ENCODE results near the gene PAPPA.
A peak's percentile ranks its signal among the peaks of the same experiment; 100 is the strongest.

Gene PAPPA

DNA sequence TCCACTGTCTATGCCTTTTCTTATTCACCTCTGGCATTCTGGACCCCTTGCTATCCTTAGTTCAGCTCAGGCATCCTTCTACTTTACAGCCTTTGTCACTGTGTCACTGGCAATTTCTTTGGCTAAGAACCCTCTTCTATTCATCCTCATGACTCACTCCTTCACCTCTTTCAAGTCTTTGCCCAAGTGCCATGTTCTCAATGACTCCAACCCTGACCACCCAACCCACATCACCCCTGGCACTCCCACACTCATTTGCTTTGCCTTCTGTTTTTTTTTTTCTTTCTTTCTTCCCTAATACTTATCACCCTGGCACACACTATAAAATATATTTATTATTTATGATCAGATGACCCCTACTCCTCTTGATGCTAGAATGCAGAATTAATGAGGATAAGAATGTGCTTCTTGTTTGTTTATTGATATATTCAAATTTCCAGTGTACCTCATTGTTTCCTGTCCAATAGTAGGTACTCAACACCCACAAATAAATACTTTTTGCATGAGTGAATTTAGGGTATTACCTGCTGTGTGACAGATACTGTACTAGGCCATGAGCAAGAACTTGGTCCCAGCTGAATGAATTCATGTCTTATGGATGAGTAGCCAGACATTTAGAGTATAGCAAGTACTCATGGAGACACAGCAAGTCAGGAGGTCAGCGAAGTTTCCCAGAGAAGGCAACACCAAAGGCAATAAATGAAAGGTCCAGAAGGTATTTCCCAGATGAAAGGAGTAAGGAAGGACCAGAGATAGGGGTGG is 236.1 kb downstream of the PAPPA start (continued):
- TF ChIP-seq, protein P1, sequence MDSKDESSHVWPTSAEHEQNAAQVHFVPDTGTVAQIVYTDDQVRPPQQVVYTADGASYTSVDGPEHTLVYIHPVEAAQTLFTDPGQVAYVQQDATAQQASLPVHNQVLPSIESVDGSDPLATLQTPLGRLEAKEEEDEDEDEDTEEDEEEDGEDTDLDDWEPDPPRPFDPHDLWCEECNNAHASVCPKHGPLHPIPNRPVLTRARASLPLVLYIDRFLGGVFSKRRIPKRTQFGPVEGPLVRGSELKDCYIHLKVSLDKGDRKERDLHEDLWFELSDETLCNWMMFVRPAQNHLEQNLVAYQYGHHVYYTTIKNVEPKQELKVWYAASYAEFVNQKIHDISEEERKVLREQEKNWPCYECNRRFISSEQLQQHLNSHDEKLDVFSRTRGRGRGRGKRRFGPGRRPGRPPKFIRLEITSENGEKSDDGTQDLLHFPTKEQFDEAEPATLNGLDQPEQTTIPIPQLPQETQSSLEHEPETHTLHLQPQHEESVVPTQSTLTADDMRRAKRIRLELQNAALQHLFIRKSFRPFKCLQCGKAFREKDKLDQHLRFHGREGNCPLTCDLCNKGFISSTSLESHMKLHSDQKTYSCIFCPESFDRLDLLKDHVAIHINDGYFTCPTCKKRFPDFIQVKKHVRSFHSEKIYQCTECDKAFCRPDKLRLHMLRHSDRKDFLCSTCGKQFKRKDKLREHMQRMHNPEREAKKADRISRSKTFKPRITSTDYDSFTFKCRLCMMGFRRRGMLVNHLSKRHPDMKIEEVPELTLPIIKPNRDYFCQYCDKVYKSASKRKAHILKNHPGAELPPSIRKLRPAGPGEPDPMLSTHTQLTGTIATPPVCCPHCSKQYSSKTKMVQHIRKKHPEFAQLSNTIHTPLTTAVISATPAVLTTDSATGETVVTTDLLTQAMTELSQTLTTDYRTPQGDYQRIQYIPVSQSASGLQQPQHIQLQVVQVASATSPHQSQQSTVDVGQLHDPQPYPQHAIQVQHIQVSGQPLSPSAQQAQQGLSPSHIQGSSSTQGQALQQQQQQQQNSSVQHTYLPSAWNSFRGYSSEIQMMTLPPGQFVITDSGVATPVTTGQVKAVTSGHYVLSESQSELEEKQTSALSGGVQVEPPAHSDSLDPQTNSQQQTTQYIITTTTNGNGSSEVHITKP (tag by site-specific recombination; IDR thresholded peaks at IDR 0.05), result no peak
- TF ChIP-seq ZBTB6 (tag by site-specific recombination; IDR thresholded peaks at IDR 0.05) (no peak), ZNF24 (tag by site-specific recombination; IDR thresholded peaks at IDR 0.05) (no peak), ZNF223 (tag by site-specific recombination; IDR thresholded peaks at IDR 0.05) (no peak)

DNA sequence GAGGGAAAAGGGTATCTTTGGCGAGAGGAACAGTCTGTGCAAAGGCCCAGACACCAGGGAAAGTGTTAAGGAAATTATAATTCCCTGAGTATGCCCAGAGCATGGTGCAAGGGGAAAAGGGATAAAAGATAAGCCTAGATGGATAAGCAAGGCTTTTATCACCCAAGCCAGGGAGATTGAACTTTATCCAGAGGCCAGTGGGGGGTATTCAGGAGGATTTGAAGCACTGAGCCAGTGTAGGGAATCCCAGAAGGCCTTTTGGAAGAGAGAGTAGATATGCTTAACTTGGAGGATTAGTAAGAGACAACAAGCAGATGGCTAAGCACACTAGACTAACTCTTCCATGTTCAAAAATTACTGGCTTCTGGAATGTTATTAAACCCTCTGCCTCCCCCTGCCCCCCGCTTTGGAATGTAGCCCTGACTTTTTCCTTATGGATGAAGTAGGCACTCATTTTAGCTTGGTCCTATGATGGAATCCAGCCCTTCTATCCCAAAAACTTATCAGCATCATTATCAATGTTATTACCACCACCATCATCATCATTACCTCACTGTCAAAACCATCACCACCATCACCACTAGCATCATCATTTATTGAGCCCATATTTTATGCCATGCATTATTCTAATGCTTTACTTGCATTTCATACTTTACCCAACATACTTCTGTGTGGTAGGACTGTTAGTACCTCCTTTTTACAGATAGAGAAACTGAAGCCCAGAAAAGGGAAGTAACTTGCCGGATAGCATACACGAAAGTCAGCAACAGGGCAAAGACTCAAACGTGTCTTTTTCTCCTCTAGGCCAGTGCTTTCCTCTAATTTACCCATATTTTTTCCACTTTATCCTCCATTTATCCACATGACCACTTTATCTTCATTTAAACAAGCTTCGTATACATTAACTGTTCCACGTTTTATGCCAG is 237.0 kb downstream of the PAPPA start:
- POLR2A ChIA-PET, result no interaction called here
- CTCF ChIA-PET, result no interaction called here
- no peaks in the 10 kb centered on the region for H3K36me3 ChIP-seq (ENCODE audit: control insufficient read depth in 2 of 2, insufficient read depth in 1 of 2, low read length in 2 of 2)

GRCh38 chr9:116391306-116391900 is 237.8 kb downstream of the PAPPA start:
- Histone ChIP-seq H3K9me3 (ENCODE audit: control insufficient read depth, insufficient read depth, low read depth, low read length) (no peaks in the 10 kb centered on the region), H3K4me1 (ENCODE audit: control insufficient read depth, insufficient read depth, low read length) (no peaks in the 10 kb centered on the region), H3K27ac (ENCODE audit: extremely low read depth, low read depth, low read length) (no peak overlapping the region), H3K36me3 (ENCODE audit: control insufficient read depth in 2 of 2, insufficient read depth in 1 of 2, low read length in 2 of 2) (no peaks in the 10 kb centered on the region), H3K4me3 (ENCODE audit: low read depth, low read length) (no peak overlapping the region)
- POLR2A ChIA-PET, result no interaction called here
- CTCF ChIA-PET, result interaction anchor here (0.5 kb wide), 1 partner anchor 115 kb away, joined by 3 read pairs; no protein-coding TSS in a partner anchor
- TF ChIP-seq ZIC2 (tag by site-specific recombination; IDR thresholded peaks at IDR 0.05), result peak; percentile 53
- TF ChIP-seq, protein P1 (tag by site-specific recombination; IDR thresholded peaks at IDR 0.05), result no peak
- no peak for TF ChIP-seq KLF7 (tag by site-specific recombination; IDR thresholded peaks at IDR 0.05; ENCODE audit: borderline replicate concordance)
- no peak for TF ChIP-seq TCF7L2 (IDR thresholded peaks at IDR 0.05; ENCODE audit: borderline replicate concordance, low read depth, low read length)
- TF ChIP-seq ZNF280C (tag by site-specific recombination; IDR thresholded peaks at IDR 0.05), result no peak
- TF ChIP-seq ZBTB6 (tag by site-specific recombination; IDR thresholded peaks at IDR 0.05), result no peak

More for the DNA sequence above, 237.0 kb downstream of the PAPPA start:
- Histone ChIP-seq H3K27ac (ENCODE audit: extremely low read depth, low read depth, low read length) (no peak overlapping the region), H3K4me3 (ENCODE audit: low read depth, low read length) (no peak overlapping the region), H3K9me3 (ENCODE audit: control insufficient read depth, insufficient read depth, low read depth, low read length) (no peaks in the 10 kb centered on the region), H3K4me1 (ENCODE audit: control insufficient read depth, insufficient read depth, low read length) (no peaks in the 10 kb centered on the region)
- no peak for TF ChIP-seq ZNF169 (tag by site-specific recombination; IDR thresholded peaks at IDR 0.05)
- TF ChIP-seq, protein P2, sequence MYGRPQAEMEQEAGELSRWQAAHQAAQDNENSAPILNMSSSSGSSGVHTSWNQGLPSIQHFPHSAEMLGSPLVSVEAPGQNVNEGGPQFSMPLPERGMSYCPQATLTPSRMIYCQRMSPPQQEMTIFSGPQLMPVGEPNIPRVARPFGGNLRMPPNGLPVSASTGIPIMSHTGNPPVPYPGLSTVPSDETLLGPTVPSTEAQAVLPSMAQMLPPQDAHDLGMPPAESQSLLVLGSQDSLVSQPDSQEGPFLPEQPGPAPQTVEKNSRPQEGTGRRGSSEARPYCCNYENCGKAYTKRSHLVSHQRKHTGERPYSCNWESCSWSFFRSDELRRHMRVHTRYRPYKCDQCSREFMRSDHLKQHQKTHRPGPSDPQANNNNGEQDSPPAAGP (tag by site-specific recombination; IDR thresholded peaks at IDR 0.05), result no peak
- no peak for TF ChIP-seq ZNF701 (tag by site-specific recombination; IDR thresholded peaks at IDR 0.05)

All from HEK293 (cell line).